HEK293T (cell line): Measurements from ENCODE around the gene DIAPH3.

Experiments
- ARNT ChIP-seq: fragments of 450-650 bp; IDR thresholded peaks from 2 replicates; pipeline ENCODE4 v1.6.1; 2017; ENCODE audit warnings: mild to moderate bottlenecking
- BHLHE40 ChIP-seq: fragments of 450-650 bp; IDR thresholded peaks from 2 replicates; pipeline ENCODE4 v1.6.1; 2016; ENCODE audit warnings: mild to moderate bottlenecking, moderate library complexity, borderline replicate concordance
- ELF4 ChIP-seq: fragments of 450-650 bp; IDR thresholded peaks from 2 replicates; pipeline ENCODE4 v1.6.1; 2017; ENCODE audit warnings: antibody characterized with exemption
- FOXA1 ChIP-seq: fragments of 450-650 bp; IDR thresholded peaks from 2 replicates; pipeline ENCODE4 v1.6.1; 2016; ENCODE audit warnings: mild to moderate bottlenecking
- FOXK2 ChIP-seq: fragments of 450-650 bp; IDR thresholded peaks from 2 replicates; pipeline ENCODE4 v1.6.1; 2016; ENCODE audit warnings: mild to moderate bottlenecking
- FOXM1 ChIP-seq: fragments of 450-650 bp; IDR thresholded peaks from 2 replicates; pipeline ENCODE4 v1.6.1; 2017; ENCODE audit warnings: mild to moderate bottlenecking, borderline replicate concordance
- HDGF ChIP-seq: fragments of 450-650 bp; IDR thresholded peaks from 2 replicates; pipeline ENCODE4 v1.6.1; 2017; ENCODE audit warnings: antibody characterized with exemption, borderline replicate concordance
- LEF1 ChIP-seq: fragments of 450-650 bp; IDR thresholded peaks from 2 replicates; pipeline ENCODE4 v1.6.1; 2017; ENCODE audit warnings: mild to moderate bottlenecking, borderline replicate concordance
- NFRKB ChIP-seq: fragments of 450-650 bp; IDR thresholded peaks from 2 replicates; pipeline ENCODE4 v1.6.1; 2016; ENCODE audit warnings: mild to moderate bottlenecking, moderate library complexity
- PKNOX1 ChIP-seq: fragments of 450-650 bp; IDR thresholded peaks from 2 replicates; pipeline ENCODE4 v1.6.1; 2016
- SP1 ChIP-seq: fragments of 450-650 bp; IDR thresholded peaks from 2 replicates; pipeline ENCODE4 v1.6.1; 2017
- SUZ12 ChIP-seq: fragments of 450-650 bp; IDR thresholded peaks from 2 replicates; pipeline ENCODE4 v1.6.1; 2016; ENCODE audit warnings: mild to moderate bottlenecking
- TARDBP ChIP-seq: fragments of 450-650 bp; IDR thresholded peaks from 2 replicates; pipeline ENCODE4 v1.6.1; 2016
- ZNF384 ChIP-seq: fragments of 450-650 bp; IDR thresholded peaks from 2 replicates; pipeline ENCODE4 v1.6.1; 2016

- TF ChIP-seq ELF4 = no peak
- no peak for TF ChIP-seq HDGF
- TF ChIP-seq SP1 = no peak
- TF ChIP-seq PKNOX1 = no peak
- no peak for TF ChIP-seq FOXK2
- TF ChIP-seq ZNF384 = no peak
- no peak for TF ChIP-seq BHLHE40
- TF ChIP-seq NFRKB = no peak
- TF ChIP-seq SUZ12 = no peak
- no peak for TF ChIP-seq FOXA1
- no peak for TF ChIP-seq LEF1
- TF ChIP-seq TARDBP = no peak
- no peak for TF ChIP-seq ARNT
- TF ChIP-seq FOXM1 = no peak
These were observed 206.3 kb downstream of the DIAPH3 start for GRCh38 chr13:59957438-59957837.
